ENCODE measurements around the gene ECEL1. TPM values are rescaled to one million over a fixed set of nuclear protein-coding genes. Genes with fewer than 3 reads are reported as not detected.

The ECEL1 gene
- total and polyA plus RNA-seq, 9 of the 15 experiments (the other 6 are each of a cell fraction or from before 2014, with no cell fraction given), result 0.09 TPM; not detected in 8

GRCh38 chr2:232525199-232525598, 37.6 kb upstream of the ECEL1 start (continued):
- no peak for TF ChIP-seq ZNF318 (IDR thresholded peaks at IDR 0.05; ENCODE audit: borderline replicate concordance in 1 of 2, low read depth in 1 of 2)
- TF ChIP-seq EGR1 (conservative IDR thresholded peaks at IDR 0.05), result no peak
- no peak for TF ChIP-seq ILF3 (IDR thresholded peaks at IDR 0.05; ENCODE audit: borderline replicate concordance)
- TF ChIP-seq PRDM10 (IDR thresholded peaks at IDR 0.05; ENCODE audit: partially characterized antibody), result no peak
- TF ChIP-seq ZC3H4 (CRISPR knock-in tag; IDR thresholded peaks at IDR 0.05; ENCODE audit: borderline replicate concordance), result no peak
- no peak for TF ChIP-seq CCNT2 (IDR thresholded peaks at IDR 0.05; ENCODE audit: borderline replicate concordance, extremely low read depth, insufficient read length, low read depth, low read length)
- no peak for TF ChIP-seq HMG20B (CRISPR knock-in tag; IDR thresholded peaks at IDR 0.05)
- no peak for TF ChIP-seq ADNP (tag; IDR thresholded peaks at IDR 0.05)
- TF ChIP-seq HNRNPH1 (optimal IDR thresholded peaks at IDR 0.05; ENCODE audit: low read depth, low read length), result no peak
- TF ChIP-seq BCL6 (CRISPR knock-in tag; IDR thresholded peaks at IDR 0.05), result no peak
- TF ChIP-seq ARHGAP35 (IDR thresholded peaks at IDR 0.05; ENCODE audit: partially characterized antibody), result no peak
- no peak for TF ChIP-seq FOXM1 (IDR thresholded peaks at IDR 0.05; ENCODE audit: low read depth)
- TF ChIP-seq FOXM1 (CRISPR knock-in tag; IDR thresholded peaks at IDR 0.05; ENCODE audit: low read depth), result no peak
- TF ChIP-seq MIER1 (IDR thresholded peaks at IDR 0.05; ENCODE audit: low read depth), result no peak
